Osteocyte (in vitro differentiated cells): Measurements from ENCODE around the gene CCNB2. TPM values are rescaled to one million over a fixed set of nuclear protein-coding genes. Genes with fewer than 3 reads are reported as not detected.

Source experiments
- microRNA-seq: library from miRNA; unstranded; fragments of <30 nt; microRNA quantifications from one replicate; pipeline ENCODE4 v1.1.0, GENCODE V29; 2020; ENCODE audit not compliant: unreplicated experiment
- total RNA-seq: library from RNA; stranded (reverse); gene quantifications from 2 replicates; pipeline ENCODE4 v1.2.1, GENCODE V29; 2021

CCNB2 gene
- total RNA-seq, 1 donor from 2014 or later = 12.7 TPM

Small RNAs within 50 kb of the gene (microRNA-seq; reads per million reads assigned to microRNA genes)
- gene MIR2116 = not detected

Other genes starting within 250 kb of the CCNB2 start
- 87.3 and 93.9 TPM in 2 replicates for gene SLTM, start 171.5 kb upstream of the CCNB2 start, total RNA-seq
- gene RNF111, start 117.5 kb upstream of the CCNB2 start, total RNA-seq = 32.3 and 33.8 TPM in 2 replicates
- not detected in 2 replicates for gene LDHAL6B, start 101.7 kb downstream of the CCNB2 start, total RNA-seq